Left cardiac atrium (tissue), 4 donors: Measurements from ENCODE around the gene LRCH1. TPM values are rescaled to one million over a fixed set of nuclear protein-coding genes. Genes with fewer than 3 reads are reported as not detected.
A peak's percentile ranks its signal among the peaks of the same experiment; 100 is the strongest.
"Not testable (repeated sequence)": the region's sequence is repeated elsewhere in the genome, so short reads cannot be mapped to it uniquely, and the experiment has no call there.

ENCODE experiments used
- ATAC-seq, 2 donors: fragments of 200-7000 bp; cut with Tn5 transposase; one replicate each; pipeline ENCODE4 v1.9.1; 2020; ENCODE audit warnings: mild to moderate bottlenecking in 2 of 2, moderate library complexity in 2 of 2
- DNase-seq: peaks from one replicate; pipeline ENCODE4 v3.0.0-alpha.2; 2020
- intact Hi-C, 2 donors: fragments of 100-400 bp; cut with DNase I; formaldehyde crosslinking; loops; one replicate each; pipeline versions ENCODE4 v1.14.1 to v1.15.1; 2022 to 2023
- long read RNA-seq: library from polyadenylated mRNA; unstranded; transcript quantifications from one replicate; pipeline ENCODE4 v2.0.0, GENCODE V29; 2021
- total RNA-seq, 2 donors: library from RNA; stranded (reverse); fragmentation: NEBNext Ultra II Directional; extraction: Animal tissue kit (Norgen Biotek cat#: 25700); gene quantifications; one replicate each; pipeline ENCODE4 v1.2.1, GENCODE V29; 2021
- donor health status: DM: no; HTN: yes; CAD: no.
- donor health status: DM: no; HTN: yes; CAD: no; lungs with severe emphysema.
- donor health status: DM: yes; HTN: yes; CAD: no.
- donor health status: Dilated cardiomyopathy.

Gene LRCH1, protein sequence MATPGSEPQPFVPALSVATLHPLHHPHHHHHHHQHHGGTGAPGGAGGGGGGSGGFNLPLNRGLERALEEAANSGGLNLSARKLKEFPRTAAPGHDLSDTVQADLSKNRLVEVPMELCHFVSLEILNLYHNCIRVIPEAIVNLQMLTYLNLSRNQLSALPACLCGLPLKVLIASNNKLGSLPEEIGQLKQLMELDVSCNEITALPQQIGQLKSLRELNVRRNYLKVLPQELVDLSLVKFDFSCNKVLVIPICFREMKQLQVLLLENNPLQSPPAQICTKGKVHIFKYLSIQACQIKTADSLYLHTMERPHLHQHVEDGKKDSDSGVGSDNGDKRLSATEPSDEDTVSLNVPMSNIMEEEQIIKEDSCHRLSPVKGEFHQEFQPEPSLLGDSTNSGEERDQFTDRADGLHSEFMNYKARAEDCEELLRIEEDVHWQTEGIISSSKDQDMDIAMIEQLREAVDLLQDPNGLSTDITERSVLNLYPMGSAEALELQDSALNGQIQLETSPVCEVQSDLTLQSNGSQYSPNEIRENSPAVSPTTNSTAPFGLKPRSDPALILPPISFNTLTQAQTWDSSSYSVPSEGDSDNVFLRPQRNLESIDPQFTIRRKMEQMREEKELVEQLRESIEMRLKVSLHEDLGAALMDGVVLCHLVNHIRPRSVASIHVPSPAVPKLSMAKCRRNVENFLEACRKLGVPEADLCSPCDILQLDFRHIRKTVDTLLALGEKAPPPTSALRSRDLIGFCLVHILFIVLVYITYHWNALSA
- 10 to 100 TPM; 10.8 to 13.7 TPM for total RNA-seq
- long read RNA-seq, full-length matches to known transcripts: 8 of 13 reads
- long read RNA-seq, partial matches to known transcripts: 2 of 13 reads
- long read RNA-seq, other reads (novel, unspliced or antisense): 3 of 13 reads

- ATAC-seq: peak; percentile 92 to 95
- intact Hi-C loops: loop anchor here (2.0 to 10.0 kb wide), 5 partner anchors 52 to 168 kb away; no protein-coding TSS in a partner anchor
These were observed at the start of gene LRCH1 for GRCh38 chr13:46552889-46553520. TSS of gene LRCH1 (plus strand) at chr13:46553170. CDS start at chr13:46553397, 227 bp downstream.

GRCh38 chr13:46504036-46504435, 48.9 kb upstream of the LRCH1 start:
- intact Hi-C loops: no loop called here
- no peak for ATAC-seq

More at GRCh38 chr13:46552889-46553520, at the start of gene LRCH1:
- DNase-seq: peak; percentile 92

GRCh38 chr13:46507981-46508380, 45.0 kb upstream of the LRCH1 start:
- ATAC-seq (no peak), DNase-seq (no peak)
- intact Hi-C loops: no loop called here

More at GRCh38 chr13:46504036-46504435, 48.9 kb upstream of the LRCH1 start:
- no peak for DNase-seq

DNA sequence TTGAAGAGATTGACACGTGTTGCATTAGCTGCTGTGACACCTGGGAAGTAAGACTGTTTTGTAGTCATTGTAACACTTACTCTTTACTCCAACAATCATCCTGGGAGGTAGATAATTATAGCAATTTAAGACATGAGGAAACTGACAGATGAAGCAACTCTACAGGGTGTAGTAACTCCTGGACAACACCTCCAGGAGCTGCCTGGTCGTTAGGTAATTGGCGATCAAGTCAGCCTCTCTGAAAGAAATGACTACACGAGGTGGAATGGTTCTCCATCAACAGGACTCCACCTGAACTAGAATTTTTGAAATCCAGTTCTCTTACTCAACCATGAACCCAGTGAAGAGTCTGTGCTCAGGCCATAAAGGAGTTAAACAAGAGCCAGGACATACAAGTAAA, 43.0 kb upstream of the LRCH1 start:
- intact Hi-C loops: no loop called here
- DNase-seq: no peak
- no peak for ATAC-seq

DNA sequence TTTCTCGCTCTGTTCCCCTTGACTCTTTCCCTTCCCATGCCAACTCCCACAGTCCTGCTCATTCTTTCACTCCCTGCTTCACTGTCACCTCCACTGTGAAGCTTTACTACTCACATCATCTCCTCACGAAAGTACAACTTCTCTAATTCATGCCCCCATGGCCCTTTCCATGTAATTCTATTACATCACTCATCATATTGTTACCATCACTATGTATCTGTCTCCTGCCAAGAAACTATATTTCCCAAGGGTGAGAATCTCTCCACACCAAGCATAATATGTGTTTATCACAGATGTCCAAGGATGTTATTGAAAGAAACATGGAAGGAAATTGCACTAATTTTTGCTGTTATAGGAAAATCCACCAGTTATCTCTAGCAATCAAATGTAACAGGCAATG, 37.2 kb upstream of the LRCH1 start:
- intact Hi-C loops: no loop called here
- ATAC-seq (no peak), DNase-seq (no peak)

- ATAC-seq (peak in 1 of 2 donors; percentile 38), DNase-seq (no peak)
- intact Hi-C loops: no loop called here
These were observed 36.2 kb upstream of the LRCH1 start for GRCh38 chr13:46516599-46517338.

DNA sequence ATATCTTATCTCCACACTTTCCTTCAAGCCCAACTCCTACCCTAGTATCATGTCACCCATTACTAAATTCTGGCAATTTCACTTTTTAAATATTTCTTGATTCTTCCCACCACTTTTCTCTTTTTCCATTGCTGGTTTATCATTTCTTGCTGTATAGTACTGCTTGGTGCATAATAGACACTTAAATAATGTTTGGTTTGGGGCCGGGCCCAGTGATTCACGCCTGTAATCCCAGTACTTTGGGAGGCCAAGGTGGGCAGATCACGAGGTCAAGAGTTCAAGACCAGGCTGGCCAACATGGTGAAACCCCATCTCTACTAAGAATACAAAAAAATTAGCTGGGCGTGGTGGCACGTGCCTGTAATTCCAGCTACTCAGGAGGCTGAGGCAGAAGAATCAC, 35.2 kb upstream of the LRCH1 start:
- intact Hi-C loops, ATAC-seq, DNase-seq: not testable (repeated sequence)

GRCh38 chr13:46519182-46519581, 33.8 kb upstream of the LRCH1 start:
- intact Hi-C loops: no loop called here
- DNase-seq (no peak), ATAC-seq (no peak)

DNA sequence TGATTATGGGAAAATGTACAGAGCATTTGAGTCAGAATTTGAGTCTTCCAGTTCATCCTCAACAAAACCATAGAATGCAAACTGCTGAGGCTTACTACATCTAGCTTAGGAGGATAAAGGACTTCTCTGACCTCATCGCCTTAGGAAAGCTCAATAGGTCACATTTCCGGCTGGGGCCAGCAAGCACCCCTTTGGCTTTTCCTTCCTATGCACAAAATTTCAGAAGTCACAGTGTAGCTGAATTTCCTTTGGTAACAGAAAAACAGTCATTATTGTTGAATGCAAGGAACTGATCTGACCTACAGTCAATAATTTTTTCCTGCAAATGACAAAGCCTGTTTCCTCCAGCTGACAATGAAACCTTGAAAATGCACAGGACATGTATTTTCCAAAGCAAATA, 32.8 kb upstream of the LRCH1 start:
- no peak for ATAC-seq
- no peak for DNase-seq
- intact Hi-C loops: no loop called here

GRCh38 chr13:46521486-46521885, 31.5 kb upstream of the LRCH1 start:
- DNase-seq: no peak
- no peak for ATAC-seq
- intact Hi-C loops: no loop called here

DNA sequence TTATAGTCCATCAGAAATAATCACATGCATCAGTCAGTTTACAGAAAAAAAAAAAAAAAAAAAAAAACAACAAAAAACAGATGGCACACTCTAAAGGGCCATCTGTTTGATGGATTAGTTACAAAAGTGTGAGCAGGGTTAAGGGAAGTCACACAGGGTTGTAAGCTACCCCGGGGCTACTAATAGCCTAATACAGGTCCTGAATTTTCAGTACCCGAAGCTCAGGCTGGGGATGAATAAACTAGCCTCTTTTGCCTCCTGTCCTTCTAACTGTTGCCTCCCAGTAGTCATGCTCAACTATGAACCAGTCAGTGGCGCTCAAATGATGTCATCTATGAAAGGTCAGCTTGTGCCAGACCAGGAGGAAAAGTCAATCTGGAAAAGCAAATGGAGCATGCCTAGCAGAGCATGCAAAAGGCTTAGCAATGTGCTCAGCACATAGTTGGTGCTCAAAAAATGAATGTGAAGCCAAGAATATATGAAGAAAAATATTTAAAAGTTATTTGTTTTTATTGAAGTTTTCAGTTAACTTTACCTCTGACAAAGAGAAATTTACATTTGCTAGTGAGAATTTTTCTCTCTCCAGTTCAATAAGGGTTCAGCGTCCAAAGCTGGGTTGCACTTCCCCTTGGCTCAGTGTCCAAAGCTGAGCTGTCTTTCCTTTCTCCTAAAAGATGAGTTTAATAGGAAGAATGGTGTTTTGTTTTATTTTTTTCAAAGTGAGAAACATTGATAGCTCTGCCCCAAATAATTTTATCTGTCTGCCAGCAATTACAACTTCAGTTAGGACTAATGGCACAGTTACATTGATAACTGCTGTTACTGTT, 30.8 kb upstream of the LRCH1 start:
- no peak for DNase-seq
- peak in 1 of 2 donors; percentile 11 for ATAC-seq

DNA sequence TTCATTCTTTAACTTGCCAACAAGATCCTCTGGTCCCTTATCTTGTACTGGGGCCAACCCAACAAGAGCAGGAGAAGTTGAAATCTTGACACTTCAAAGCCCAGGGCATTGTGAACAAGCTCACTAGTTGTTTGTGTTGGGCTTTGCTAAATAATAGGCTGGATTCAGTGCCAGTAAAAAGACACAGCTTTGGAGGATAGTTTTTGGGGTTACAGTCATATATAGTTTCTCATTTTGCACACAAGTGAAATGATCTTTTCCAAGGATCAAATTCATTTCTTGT, 30.3 kb upstream of the LRCH1 start:
- ATAC-seq (no peak), DNase-seq (no peak)
- intact Hi-C loops: no loop called here

More for the DNA sequence above, 30.8 kb upstream of the LRCH1 start:
- intact Hi-C loops: no loop called here

- peak; percentile 79 to 86 for ATAC-seq
These were observed 28.8 kb upstream of the LRCH1 start for GRCh38 chr13:46523972-46524752.

DNA sequence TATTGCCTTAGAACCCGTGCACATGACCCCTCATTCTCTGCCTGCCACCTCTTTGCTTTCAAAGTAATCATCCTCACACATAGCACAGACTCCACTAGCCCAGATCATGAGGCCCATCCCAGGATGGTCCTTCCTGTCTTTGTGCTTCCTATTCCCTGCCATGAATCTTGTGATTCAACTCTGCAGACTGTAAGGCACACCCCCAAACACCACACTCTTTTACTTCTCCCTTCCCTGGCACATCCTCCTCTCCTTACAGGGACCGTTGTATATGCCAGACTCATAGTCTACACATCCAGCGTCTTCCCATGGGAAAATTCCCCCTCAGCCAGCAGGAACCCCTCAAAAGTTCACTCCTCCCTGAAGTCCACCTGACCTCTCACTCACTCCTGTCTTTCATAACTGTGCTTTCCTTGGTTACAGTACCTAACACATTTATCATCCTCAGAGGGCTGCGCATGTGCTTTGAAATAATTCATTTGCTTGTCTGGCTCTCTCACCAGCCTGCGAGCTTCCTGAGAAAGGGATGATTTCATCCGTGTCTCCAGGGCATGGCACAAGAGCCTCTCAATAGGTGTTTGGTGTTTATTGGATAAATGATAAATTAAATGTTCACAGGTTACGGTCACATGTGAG, 26.8 kb upstream of the LRCH1 start:
- ATAC-seq (no peak), DNase-seq (no peak)
- intact Hi-C loops: no loop called here

More at GRCh38 chr13:46523972-46524752, 28.8 kb upstream of the LRCH1 start:
- DNase-seq: no peak
- intact Hi-C loops: no loop called here

DNA sequence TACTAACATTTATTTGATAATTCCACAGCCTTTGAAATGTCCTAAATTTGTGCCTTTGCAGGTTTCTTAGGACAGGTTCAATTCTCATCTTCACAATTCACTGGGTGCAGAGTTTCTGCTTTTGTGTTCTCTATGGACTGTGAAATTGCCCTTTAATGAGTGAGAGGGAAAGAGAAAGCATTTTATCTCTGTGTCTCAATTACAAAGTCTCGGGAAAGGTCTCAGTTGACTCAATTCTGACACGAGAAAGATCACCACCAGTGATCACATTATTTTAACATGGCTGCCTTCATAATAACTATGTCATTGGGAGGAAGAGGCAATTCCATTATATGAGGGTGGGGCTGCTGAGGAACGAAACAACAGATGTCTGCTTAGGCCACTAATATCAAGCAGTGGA, 26.2 kb upstream of the LRCH1 start:
- intact Hi-C loops: no loop called here
- DNase-seq (no peak), ATAC-seq (no peak)

DNA sequence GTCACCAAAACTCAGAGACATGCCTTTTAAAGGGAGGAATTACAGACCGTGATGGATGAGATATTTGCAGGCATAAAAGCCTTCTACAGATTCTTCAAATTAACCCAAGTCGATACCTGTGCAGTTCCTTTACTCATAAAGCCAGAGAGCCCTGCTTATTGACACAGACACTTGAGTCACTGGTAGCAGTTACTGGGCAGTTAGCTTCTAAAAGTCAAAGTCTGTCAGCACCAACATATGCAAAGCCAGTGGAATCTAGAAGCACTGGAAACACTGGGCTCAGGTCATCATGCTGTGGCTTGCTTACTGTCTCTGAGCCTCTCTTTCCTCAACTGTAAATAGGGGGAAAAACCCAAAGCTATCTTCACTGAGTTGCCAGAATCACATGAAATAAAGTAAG, 25.7 kb upstream of the LRCH1 start:
- DNase-seq (no peak), ATAC-seq (no peak)
- intact Hi-C loops: no loop called here
